DMS53 (cell line): ENCODE measurements around the gene SRCIN1.
A peak's percentile ranks its signal among the peaks of the same experiment; 100 is the strongest.

ENCODE experiments used
- DNase-seq: peaks from one replicate; lab custom pipeline; 2025; lab: John Stamatoyannopoulos, UW

The SRCIN1 gene

DNA sequence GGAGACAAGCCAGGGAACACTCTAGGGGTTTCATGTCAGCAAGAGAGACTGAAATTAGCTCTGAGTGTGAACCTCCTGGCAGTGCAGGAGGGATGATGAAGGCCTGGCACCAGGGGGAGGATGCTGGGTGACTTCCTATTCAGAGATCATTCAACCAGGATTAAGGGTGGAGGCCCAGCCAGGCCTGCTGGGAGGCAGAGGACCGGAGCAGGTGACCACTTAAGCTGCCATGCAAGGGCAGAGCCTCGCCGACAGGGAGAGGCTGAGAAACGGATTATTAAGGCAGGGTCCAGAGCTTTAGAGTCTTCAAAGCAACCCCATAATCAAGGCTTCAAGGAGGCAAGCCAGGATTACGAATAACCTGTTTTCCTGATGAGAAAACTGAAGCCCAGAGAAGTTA is 10.6 kb upstream of the SRCIN1 start:
- DNase-seq = peak; percentile 81

DNA sequence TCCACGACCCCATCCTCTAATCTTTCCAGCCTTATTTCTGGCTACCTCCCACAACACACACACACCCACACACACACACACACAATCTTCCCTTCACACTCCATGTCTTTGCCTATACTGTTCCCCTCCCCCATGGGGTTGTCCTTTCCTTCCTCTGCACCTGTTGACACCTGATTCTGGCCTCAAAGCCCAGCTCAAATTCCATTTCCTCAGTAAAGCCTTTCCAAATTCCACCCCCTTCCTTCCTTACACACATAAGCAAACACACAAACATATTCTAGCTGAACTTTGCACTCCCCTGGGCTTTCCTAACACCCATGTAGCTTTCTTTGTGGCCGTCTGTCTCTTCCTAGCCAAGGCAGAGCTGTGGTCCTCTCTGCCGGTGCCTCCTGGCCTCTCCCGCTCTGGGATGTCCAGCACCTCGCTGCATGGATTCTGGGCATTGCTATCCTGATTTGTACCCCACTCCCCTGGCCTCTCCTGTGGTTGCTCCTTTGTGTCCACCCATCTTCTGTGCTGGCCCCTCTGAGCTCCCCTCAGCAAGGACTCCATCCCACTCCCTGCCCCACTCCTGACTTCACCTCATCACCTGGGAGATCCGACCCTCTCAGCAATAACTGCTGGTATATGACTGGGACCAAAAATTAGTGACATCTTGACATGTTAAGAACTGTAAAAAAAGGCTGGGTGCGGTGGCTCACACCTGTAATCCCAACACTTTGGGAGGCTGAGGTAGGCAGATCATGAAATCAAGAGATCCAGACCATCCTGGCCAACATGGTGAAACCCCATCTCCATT is 8.4 kb upstream of the SRCIN1 start:
- peak; percentile 83 for DNase-seq

DNA sequence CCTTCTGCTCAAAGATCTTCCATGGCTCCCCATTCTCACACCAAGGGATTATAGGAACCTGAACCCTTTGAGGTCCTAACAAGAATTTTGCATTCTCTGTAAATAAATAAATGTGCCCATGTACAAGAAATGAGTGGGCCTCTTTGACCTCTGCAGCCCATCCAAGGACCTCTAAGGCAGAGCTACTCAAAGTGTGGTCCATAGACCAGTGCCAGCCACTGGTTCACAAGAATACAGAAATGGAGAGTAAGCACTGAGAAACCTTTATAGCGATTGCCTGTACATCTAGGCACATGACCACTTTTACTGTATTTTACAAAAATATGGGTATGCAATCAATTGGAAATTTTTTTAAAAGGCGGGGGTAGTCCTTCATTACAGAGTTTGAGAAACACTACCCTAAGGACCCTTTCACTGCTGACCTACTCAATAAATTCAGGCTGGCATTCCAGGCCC is 7.8 kb upstream of the SRCIN1 start:
- DNase-seq = no peak

DNA sequence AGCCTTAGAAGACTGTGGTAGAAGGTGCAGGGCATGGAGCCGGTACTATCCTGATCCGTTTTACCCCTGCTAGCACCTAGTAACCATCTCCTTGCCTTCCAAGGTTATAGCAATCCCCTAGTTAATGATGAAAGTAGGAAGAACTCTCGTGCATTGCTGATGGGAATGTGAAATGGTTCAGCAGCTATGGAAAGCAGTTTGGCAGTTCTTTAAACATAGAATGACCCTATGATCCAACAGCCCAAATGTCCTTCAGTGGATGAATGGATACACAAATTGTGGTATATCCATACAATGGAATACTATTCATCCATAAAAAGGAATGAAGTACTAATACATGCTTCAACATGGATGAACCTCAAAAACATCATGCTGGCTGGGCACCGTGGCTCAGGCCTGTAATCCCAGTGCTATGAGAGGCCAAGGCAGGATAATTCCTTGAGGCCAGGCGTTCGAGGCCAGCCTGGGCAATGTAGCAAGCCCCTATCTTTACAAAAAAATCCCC is 6.2 kb upstream of the SRCIN1 start:
- no peak for DNase-seq

DNA sequence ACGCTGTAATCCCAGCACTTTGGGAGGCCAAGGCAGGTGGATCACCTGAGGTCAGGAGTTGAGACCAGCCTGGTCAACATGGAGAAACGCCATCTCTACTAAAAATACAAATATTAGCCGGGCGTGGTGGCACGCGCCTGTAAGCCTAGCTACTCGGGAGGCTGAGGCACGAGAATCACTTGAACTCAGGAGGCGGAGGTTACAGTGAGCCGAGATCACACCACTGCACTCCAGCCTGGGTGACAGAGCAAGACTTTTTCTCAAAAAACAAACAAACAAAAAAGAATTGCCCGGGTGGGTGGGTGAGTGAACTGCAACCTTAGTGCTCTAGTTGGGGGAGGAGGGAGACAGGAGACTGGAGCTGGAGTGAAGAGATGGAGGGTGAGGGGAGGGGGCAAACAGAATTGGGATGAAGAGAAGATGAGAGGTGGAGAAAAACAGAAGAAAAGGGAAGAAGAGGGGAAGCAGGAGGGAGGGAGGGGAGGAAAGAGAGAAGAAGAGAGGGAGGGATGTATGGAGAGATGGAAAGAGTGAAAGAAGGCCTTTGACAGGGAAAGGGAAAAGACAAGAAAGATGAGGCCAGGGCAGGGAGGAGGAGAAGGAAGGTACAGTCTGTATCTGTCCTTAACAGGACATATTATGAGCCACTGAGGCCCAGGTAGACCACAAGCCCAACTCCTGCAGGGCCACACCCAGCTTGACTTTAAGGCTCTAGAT is 5.5 kb upstream of the SRCIN1 start:
- no peak for DNase-seq

DNA sequence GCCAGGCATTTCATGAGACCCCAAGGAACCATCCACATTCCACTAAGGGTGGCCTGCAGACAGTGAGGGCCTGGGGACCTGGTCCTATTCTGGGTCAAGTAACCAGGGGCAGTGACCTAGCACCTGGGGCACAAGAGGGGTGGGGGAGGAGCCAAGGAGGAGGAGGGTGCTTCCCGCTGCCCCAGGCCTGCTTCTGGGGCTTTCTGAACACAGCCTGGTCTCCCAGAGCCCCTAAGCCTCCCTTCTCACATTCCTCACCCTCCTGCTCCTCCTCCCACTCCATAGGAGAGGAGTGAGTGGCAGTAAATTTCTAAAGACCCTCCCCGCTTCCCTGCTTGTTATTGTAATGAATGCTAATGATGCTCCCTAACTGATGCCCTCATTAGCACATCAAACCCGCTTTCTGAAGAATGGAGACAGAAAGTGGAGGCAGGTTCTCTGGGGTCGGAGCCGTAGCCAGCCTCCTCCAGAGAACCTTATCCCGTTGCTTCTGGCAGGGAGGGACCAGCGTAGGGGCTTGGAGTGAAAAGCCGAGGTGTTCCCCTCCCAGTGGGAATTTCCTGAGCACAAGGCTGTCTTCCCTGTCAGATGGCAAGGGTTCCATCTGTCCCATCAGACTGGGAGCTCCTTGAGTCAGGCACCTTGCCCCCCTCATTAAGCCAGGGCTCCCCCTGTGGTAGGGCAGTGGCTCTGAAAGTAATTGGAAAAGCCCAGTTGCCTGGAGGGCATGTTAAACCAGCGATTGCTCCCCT is 3.7 kb upstream of the SRCIN1 start:
- DNase-seq = no peak

DNA sequence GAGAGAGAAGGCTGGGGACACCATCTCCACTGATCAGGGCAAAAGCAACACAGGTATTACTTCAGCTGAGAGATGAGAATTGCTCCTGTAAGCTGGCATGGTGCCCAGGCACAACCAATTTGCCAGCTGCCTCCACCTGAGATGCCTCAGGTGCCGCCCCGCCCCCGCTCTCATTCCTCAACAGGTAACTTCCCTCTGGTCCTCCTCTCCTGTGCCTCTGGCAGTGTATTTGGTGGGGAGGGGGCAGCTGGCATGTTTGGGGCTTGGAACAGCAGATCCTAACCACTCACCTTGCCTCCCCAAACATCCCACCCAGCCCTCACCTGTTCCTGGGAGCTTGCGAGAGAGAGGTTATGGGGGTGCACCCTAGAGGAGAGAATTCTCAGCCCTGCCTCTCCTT is 2.9 kb upstream of the SRCIN1 start:
- peak; percentile 81 for DNase-seq

DNA sequence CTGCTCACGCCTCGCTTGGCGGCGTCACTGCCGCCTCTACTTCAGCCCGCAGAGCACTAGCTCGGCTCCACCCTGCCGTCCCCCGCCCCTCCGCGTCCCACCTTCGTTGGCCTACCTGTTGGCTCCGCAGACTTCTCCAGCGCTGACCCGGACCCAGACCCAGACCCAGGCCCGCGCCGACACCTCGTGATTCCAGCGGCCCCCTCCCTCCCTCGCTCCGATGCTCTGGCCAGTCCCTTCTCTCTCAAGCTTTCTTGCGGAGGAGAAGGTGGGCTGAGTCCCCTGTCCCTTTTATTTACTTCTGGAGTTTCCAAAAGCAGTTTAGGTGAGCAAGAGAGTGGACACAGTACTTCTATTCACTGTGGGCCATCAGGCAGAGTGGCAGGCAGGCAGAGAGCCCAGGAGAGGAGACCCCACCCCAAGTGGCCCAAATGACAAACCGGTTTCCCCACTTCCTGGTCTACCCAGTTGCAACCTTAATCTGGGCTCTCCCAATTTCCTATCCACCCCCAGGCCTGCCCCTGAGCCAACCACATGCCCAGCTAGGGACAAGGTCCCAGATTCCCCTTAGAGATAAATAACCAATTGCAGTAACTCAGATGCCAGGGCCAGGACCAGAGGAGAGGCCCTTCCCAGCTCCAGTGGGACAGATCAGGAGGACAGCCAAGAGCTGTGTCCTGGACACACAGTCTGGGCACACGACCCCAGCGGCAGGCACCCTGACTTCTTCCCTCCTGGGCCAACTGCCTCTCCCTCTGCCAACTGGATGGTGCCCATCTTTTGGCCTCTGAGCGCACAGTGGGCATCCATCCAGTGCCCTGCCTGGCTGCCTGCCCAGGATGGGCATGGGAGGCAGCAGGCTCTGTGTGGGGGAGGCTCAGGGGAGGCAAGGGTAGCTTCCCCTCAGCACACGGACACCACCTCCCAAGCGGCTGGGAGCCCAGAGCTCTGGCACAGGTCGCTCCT is 1.2 kb upstream of the SRCIN1 start:
- peak; percentile 34 for DNase-seq

DNA sequence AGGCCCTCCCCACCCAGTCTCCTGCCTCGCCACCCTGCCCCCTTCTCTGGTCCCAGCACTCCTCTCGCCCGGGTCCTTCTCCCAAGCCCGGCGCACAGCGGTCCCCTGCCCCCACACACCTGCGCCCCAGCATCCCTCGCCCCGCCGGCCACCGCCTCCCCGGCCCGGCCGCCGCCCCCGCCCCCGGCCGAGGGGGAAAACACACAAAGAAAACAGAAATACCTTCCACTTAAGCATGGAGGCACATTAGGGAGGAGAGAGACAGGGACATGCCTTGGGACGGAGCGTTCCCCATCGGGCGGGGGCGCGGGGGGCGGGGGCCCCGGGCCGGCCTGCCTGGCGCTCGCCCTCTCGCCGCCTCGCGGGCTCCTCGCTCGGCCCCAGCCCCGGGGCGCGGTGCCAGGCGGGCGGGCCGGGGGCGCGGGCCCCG is 326 bp downstream of the SRCIN1 start:
- peak; percentile 69 for DNase-seq

DNA sequence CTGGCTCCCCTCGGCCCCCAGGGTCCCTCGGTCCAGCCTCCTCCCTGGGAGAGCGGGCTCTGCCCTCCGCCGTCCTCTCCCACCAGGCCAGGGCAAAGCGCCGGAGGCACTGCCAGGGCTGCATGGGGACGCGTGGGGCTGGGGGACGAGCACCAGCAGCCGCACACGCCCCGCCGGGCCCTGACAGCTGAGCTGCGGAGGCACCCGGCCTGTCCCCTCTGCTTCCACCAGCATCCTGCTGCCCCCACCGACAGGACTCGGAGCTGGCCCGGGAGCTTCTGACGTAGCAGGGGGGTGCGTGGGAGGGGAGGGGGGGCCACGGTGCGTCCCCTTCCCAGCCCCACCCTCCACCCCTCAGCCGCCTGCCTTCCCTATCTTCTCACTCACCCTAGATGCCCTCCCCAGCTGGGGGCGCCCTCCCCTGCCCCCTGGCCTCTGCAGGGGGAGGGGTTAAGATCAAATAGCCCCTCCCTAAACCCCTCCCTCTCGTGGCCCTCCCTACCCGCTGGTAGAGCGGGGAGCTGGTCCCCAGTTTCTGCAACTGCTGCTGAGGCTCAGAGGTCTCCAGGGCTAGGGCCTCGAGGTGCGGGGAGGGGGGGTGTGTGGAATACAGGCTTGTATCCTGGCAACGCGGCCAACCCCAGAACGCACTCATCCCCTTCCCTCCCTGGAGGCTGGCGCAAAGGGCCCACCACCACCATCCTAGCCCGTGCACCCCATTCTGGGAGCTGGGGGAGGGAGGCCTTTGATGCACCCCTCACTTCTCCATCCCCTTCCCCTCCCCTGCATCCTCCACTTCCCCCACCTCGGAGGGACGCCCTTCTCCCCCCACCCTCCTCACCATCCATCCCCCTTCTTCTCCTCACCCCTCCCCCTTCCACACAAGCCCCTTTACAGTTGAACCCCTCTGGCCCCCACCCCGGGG is 1.0 kb downstream of the SRCIN1 start:
- peak; percentile 70 for DNase-seq

DNA sequence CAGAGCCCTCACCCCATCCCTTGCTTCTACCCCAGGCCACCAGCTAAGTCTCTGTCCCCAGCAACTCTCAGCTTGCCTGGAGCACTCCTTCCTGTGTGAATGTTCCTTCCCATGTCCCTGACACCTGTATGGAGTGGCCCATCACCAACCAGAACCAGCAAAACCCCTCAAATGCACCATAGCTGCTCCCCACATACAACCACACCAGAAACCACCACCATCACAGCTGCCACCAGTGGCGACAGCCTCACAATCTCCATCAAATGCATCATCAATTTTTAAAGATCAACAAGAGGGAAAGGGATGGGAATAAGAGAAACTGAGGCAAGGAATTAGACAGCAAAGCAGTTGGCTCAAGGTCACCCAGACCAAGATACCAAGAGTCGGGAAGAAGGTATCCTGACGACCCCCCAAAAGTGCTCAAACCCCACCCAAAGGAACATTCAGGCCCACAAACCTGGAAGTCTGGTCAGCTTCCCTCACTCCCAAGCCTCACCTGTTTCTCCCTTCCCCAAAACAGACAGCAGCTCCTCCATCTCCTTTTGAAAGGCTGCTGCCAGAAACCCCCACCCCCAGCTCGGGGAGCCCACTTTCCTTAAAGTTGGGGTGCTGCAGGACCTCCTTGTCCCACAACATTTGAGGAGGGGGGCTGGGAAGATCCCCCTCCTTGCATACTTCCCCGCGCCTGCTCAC is 1.8 kb downstream of the SRCIN1 start:
- DNase-seq = no peak

DNA sequence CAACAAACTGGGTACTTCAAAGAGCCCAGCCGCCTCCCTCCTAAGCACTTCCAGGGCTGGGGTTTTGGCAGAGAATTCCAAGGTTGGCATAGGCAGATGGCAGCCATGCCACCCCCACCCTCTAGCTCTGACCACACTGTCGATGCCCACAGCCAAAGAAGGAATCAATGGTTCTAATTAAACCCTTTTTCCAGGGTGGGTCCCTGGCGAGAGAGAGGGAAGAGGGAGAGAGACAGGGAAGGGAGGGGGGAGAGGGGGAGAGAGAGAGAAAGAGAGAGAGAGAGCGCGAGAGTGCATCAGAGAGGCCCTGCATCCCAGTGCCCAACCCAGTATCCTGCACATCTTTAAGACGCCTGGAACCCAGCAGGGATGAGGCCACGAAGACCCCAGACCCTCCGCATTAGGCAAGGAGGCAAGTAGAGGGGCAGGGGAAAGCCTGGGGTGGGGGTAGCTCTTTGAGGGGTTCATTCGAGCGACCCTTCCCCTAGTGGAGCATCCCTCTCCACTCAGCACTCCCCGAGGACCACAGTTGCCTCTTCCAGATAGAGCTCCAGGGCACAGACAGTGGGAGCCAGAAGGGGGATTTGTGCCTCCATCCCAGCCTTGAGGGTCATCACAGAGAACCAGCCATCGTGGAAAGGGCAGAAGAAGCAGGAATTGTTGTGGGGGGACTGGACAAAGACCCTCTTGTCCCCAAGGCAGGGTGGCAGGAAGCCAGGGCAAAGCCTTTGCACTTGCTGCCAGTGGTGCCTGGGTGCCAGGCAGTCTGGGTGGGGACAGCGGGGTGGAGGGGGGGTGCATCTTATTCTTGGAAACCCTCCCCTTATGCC is 2.6 kb downstream of the SRCIN1 start:
- no peak for DNase-seq

DNA sequence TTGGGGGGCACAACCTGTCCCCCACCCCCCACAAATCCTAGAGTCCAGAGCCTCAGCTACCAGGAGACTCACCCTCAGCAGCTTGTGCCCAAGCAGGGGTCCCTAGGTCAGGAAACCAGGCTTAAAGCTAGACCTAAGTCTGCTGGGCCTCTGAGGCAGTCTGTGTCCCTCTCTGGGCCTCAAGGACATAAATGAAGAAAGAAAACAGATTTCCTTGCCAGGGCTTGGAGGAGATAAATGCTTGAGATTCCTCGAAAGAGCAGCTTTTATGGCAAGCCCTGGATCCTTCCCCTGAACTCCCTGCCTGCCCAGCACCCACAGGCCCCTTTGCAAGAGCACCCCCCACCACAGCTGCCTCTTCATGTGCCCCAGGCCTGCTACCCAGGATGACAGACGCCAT is 3.3 kb downstream of the SRCIN1 start:
- no peak for DNase-seq

DNA sequence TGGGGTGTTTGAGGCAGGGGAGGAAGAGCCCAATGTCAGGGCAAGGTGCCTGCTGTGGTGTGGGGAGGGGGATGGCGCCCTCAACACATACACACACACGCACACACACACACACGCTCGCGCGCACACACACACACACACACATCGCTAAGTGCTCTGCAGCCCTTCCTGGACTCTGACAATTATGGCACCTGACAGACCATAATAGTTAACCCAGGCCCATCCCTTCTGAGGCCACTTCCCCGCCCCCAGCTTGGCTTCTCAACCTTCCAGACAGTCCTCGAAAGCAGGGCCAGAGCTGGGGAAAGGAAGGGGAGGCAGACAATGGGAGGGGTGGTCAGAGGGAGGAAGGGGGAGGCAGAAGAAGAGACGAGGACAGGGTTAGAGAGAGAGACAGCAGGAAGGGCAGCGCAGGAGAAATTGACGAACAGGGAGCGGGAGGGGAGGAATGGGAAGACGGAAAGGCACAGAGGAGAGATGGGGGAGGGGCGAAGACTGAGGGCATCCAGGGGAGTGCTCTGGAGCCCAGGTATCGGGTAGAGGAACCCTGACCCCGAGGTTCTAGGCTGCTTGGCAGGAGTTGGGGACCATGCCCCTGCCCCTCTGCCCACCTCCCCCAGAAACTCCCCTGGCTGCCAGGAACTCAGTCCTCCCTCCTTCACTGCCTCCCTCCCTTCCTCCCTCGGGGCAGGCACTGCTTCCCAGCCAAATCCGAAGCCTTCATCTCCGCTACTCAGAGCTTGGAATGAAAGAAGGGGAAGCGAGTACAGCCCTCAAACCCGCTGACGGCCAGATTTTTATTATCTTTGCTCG is 4.0 kb downstream of the SRCIN1 start:
- peak; percentile 26 for DNase-seq

DNA sequence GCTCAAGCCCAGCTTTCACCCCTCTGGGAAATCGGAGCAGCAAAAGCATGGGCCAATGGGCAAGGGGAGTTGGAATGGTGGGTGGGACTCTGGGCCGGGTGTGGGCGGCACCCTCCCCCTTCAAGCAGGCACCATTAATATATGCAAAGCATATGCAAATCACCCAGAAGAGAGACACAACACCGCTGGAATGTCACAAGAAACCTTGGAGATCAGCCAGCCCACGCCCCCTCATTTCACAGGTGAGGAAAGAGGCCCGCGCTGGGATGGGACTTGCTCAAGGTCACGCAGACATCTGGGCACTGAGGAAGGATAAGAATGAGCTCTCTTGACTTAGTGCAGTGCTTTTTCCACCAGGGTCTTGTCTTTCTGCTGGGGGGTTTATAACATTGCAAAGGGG is 4.8 kb downstream of the SRCIN1 start:
- no peak for DNase-seq

DNA sequence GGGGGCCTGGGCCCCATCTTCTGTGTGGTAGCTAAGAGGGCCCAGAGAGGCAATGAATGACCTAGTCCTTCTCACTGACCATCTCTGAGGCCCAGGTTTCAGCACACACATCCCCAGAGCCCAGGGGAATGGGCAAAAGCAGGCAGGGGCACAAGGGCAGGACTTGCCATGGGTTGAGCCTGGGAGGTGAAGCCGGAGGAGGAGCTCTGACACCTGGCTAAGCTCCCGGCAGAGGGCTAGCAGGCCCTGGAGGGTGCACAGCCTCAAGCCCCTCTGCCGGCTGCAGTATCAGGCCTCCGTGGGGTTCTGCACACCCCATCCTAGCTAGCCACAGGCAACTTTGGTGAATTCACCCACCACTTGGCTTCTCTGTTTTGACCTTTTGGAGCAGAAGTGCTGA is 5.3 kb downstream of the SRCIN1 start:
- no peak for DNase-seq

DNA sequence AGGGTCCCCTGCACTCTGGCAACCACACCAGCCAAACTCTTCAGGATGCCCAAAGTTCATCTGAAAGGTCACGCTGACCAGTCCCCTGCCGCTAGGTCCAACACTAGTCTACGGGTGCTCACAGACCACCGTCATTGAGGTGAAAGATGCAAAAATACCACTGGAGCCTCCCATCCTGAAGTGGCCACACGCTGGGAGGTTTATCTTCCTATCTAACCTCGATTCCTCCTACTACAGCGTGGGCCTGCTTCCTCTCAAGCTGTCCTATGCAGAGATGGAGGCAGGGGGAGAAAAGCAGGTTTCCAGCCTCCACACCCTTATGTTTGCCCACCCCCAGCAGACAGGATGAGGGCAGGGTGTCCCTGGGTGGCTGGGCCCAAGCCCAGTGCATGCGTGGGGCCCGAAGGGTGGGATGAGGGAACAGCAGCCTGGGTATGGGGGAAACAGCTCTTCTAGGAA is 6.3 kb downstream of the SRCIN1 start:
- DNase-seq = no peak

DNA sequence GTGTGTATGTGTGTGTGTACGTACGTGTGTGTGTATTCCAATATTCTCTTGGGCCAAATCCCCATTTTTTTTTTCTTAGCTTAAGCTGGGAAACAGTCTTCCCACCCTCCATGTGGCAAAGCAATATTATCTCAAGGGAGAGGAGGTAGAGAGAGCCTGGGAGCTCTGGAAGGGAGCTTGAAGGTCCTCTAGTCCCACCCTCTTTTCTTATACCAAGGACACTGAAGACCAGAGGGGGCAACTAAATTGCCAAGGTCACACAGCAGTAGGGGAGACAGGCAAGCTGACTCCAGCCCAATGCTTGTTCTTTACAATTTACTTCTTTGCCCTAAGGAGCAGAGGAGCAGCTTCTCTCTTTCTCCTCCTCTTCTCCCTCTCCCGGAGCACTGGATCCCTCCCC is 6.8 kb downstream of the SRCIN1 start:
- no peak for DNase-seq
